HG03558 (cell line): ENCODE results near the gene MAB21L4.

Experiments
- ATAC-seq: cut with Tn5 transposase; IDR thresholded peaks from one replicate; pipeline ENCODE4 v1.9.1; 2021; ENCODE audit warnings: moderate number of reproducible peaks; ENCODE audit not compliant: unreplicated experiment; ENCODE audit errors: extremely low read depth

MAB21L4 gene

GRCh38 chr2:240898108-240898730 is 2.3 kb upstream of the MAB21L4 start:
- ATAC-seq = no peak

GRCh38 chr2:240896871-240897692 is 1.1 kb upstream of the MAB21L4 start:
- no peak for ATAC-seq

- ATAC-seq = no peak
Measured at GRCh38 chr2:240896394-240896793, 438 bp upstream of the MAB21L4 start.

- ATAC-seq = no peak
Measured at GRCh38 chr2:240894836-240895558, 959 bp downstream of the MAB21L4 start.

GRCh38 chr2:240894006-240894405 is 1.9 kb downstream of the MAB21L4 start:
- ATAC-seq = no peak

- ATAC-seq = no peak
Measured at GRCh38 chr2:240893363-240893844, 2.6 kb downstream of the MAB21L4 start.

GRCh38 chr2:240892925-240893324 is 3.0 kb downstream of the MAB21L4 start:
- ATAC-seq = no peak

- ATAC-seq = no peak
Measured at GRCh38 chr2:240892356-240892755, 3.6 kb downstream of the MAB21L4 start.

- no peak for ATAC-seq
Measured at GRCh38 chr2:240891492-240892340, 4.2 kb downstream of the MAB21L4 start.

- no peak for ATAC-seq
Measured at GRCh38 chr2:240890691-240891090, 5.3 kb downstream of the MAB21L4 start.

- ATAC-seq = no peak
Measured at GRCh38 chr2:240889601-240890560, 6.1 kb downstream of the MAB21L4 start.

- ATAC-seq = no peak
Measured at GRCh38 chr2:240888890-240889573, 6.9 kb downstream of the MAB21L4 start.

- no peak for ATAC-seq
Measured at GRCh38 chr2:240888130-240888889, 7.6 kb downstream of the MAB21L4 start.

GRCh38 chr2:240887631-240888030 is 8.3 kb downstream of the MAB21L4 start:
- no peak for ATAC-seq

GRCh38 chr2:240886678-240887609 is 9.0 kb downstream of the MAB21L4 start:
- ATAC-seq = no peak

GRCh38 chr2:240886023-240886565 is 9.9 kb downstream of the MAB21L4 start:
- ATAC-seq = no peak
